Measurements from ENCODE around the gene SMARCE1.

SMARCE1 gene

GRCh38 chr17:40577611-40578065 is 70.0 kb downstream of the SMARCE1 start:
- DNase-seq = peak; percentile 57

- no peak for DNase-seq
Measured at GRCh38 chr17:40576113-40576740, 71.4 kb downstream of the SMARCE1 start.
